Stimulated activated CD4-positive, alpha-beta T cell treated with anti-CD3 and anti-CD28 coated beads, Interleukin-4, amount 100 ng/mL, for 4 hours (primary cell): ENCODE results near the gene RLBP1.

Experiments used
- DNase-seq, 2 experiments: peaks; one replicate each; pipeline ENCODE4 v3.0.0-alpha.2; 2020

Gene RLBP1

DNA sequence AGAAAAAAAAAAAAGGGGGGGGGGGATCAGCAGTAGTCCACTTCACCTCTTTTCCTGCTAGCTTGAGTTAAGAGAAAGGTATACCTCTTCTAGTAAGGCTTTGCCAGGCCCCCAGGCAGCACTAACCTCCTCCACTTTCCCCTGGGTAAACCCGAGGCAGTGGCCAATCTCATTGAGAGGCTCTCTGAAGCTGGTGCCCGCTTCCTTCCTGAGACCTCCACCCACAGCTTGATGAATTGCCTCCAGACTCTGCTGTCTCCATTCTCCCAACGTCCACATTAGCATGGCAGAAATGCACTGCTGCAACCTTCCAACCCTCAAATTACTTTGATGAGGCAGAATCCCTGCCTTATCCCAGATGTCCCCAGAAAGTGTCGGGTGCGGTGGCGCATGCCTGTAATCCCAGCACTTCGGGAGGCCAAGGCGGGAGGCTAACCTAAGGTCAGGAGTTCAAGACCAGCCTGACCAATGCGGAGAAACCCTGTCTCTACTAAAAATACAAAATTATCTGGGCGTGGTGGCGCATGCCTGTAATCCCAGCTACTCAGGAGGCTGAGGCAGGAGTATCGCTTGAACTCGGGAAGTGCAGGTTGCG, 15.3 kb downstream of the RLBP1 start:
- no peak for DNase-seq

DNA sequence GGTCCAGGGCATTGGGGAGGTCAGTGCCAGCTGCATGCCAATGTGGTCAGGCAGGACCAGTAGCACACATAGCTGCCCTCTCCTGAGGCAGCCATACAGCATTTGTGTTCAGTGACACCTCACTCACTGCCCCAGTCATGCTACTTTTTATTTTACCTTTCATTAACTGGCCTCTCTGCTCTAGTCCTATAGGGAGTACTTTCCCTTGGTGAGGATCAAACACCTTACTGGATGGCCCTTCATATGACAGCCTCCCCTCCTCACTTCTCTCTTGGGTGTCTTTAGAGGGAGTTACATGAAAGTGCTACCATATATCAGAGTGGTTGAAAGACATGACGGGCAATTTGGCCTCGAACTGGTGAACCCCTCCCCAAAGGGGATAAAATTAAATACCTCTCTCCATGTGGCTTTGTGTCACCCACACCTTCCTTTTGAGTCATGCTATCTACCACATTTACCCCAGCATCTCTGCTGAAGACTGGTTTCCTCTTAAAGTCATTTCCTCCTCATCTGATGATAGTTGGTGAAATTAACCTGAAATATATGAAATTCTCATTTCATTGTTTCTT, 17.6 kb downstream of the RLBP1 start:
- peak in 1 of 2 experiments; percentile 27 for DNase-seq

DNA sequence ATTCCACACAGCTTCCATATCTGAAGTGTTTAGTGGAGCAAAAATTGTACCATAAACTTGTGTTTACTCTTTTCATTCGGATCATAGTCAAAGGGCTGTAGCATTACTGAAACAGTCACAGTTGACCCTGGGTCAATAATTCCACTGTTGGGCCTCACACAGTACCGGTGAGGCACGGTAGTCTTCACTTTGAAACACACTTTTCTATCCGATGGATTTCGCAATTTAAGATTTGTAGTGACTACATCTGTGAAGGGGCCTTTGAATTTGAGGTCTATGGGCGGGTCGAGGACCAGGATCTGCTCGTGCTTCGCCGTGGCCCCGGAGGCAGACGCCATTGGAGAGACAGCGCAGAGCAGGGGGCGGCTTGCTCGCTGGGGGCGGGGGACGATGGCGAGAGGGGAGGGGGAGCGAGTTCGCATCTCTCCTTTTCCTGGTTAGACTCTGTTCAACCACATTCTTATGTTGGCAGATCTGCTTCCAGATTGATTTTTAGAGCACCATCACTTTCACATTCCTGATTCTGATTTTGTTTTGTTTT, 19.8 kb downstream of the RLBP1 start:
- DNase-seq = no peak

DNA sequence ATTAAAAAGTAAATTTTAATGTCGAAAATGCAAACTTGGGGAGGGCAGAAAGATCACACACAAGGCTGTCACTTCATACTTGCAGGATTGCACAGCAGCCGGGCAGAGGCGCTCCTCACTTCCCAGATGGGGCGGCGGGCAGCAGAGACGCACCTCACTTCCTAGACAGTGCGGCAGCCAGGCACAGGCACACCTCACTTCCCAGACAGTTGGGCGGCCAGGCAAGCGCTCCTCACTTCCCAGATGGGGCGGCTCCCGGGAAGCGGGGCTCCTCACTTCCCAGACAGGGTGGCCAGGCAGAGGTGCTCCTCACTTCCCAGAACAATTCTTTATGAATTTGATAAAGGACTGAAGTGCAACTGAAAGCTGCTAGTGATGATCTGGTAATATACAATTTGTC, 21.2 kb downstream of the RLBP1 start:
- DNase-seq = no peak

DNA sequence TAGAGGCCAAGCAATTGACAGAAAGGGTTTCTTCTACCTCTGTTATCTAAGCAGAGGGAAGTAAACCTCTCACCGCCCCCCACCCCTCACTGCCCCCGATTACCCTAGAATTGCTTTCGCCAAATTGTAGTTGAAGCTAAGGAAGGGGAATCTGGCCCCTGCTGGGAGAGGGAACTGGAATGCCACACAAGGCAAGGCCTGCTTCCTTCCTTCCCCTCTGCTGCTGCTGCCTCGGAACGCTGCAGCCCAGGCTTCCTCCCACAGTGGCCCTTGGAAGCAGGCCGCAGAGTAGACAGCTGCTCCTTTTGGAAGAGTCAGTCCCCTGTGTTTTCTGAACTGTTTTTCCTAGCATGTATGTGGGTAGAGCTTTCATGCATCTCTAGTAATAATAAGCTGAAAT, 21.6 kb downstream of the RLBP1 start:
- DNase-seq = no peak

DNA sequence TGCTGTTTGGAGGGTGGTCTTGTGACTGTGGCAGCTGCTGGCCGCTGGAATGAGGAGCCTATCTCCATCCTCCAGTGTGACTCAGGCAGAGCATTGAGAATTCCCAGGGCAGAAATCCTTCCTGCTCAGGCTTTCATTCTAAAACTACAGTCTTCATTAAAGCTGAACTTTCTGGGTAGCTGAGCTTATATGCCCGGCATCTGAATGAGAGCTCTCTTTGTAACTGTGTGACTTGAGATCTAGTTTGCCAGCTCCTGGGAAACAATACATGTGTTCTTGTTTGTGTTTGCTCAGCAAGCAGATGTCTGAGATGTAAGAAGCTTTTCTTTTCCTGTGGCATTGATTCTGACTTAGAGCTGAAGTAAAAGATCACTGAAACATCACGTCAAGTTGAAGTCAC, 22.4 kb downstream of the RLBP1 start:
- DNase-seq = no peak

DNA sequence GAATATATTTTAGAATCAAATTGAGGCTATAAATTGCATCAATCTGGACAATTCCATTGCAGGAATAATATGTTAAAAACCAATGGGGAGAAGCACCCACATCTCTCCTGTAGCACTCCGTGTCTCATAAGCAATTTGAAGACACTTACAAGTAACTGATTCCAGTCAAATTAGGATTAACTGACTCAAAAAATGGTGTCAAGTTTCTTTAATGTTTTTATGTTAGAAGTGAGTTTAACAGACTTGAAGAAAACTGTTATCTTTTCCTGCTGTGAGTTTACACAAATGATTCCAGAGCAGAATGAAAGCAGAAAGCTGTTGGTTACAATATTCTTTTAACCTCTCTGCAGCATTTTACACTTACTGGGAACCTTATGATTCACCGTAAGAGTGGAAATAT, 23.2 kb downstream of the RLBP1 start:
- no peak for DNase-seq

DNA sequence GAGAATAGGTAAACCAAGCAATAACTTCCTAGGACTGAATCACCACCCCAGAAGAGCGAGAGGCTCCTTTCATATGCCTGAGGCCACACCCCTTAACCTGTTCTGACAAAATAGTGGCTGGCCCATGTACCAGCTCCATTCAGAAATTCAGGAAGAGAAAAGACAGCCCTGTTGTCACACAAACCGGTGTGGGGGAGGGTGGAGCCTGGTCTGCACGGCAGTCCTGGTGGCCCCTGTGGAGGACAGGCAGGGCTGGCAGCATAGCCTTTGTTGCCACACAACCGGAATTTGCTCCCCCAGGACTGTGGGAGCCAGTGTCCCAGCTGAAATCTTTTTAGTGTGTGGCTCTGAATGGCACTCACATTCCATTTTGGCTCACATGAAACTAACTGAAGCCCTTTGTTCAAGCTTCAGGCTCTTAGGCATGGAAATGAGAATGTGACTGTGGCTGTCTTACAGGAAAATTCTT, 23.8 kb downstream of the RLBP1 start:
- DNase-seq = no peak

DNA sequence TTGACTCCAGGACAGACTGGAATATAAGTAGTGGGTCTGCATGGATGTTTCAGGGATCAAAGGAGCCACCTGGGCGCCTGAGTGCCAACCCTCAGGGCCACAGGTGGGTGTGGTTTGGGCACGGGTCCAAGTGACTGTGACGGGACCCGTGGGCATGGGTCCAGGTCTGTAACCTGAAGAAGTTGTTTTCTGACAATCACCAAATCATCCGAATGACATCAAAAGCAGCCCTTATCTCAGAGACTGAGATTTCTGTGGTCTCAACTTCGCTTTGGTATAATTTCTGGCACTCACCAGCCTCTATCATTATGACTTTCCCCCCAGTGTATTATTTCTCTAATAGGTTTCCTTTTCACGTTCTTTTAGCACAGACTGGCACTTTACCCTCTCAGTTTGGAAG, 24.4 kb downstream of the RLBP1 start:
- DNase-seq = no peak

DNA sequence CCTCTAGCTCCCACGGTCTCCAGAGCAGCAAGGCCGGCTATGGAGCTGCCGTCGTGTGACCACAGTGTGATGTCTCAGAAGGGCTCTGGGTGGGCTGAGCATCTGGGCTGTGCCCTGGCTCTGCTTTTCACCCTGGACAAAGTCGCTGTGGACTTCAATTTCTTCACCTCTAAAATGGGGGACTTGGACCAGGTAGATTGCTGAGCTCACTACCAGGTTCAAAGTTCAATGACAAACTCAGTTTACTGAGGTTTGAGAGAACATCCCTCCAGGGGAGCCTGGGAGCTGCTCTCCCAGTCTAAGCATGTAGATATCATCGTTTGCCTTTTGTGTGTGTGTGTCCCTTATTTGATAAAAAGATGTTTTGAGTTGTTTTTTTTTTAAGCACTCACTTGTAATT, 25.1 kb downstream of the RLBP1 start:
- no peak for DNase-seq

DNA sequence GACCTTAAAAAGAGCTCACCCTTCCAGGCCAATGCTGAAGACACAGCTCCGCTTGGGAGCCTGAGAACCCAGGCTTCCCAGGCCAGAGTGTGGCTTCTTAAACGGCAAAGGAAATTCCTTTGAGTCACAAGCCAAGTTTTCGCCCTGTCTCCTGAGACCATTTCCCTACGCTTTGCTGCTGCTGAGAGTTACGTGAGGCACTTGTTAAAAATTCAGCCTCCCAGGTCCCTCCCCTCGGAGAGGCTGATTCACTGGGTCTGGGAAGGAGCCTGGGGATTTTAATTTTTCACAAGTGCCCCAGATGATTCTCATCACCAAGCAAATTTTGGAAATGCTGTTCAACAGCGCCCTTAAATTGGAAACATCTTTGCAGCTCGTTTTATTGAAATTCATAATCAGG, 25.5 kb downstream of the RLBP1 start:
- DNase-seq = no peak

DNA sequence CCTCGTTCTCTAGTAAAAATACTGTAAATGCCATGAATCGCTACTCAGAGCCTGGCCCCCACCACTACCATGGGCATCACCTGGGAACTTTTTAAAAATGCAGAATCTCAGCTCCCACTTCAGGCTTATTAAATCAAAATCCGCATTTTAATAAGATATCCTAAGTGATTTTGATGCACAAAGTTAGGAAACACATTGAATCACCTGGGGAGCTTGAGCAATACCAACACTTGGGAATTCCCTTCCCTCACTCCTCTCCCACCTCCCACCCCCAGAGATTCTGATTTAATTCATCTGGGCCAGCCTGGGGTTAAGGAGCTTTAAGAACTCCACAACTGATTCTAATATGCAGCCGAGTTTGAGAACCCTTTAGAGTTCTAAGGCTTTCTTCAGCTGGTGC, 26.8 kb downstream of the RLBP1 start:
- no peak for DNase-seq

DNA sequence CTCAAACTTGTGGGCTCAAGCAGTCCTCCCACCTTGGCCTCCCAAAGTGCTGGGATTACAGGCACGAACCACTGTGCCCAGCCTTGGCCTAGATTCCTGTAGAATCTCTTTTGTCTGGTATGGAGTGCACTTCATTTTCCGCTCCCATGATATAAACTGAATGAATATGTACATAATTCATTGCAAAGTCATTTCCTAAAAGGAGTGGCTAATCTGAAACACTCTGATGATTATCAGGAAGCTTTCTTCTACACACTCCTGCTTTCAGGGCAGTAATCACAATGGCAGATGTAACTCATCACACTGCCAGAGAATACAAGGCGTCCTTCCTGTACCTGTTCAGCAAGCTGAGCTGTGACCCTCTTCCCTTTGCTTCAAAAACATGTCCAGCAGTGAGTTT, 28.6 kb downstream of the RLBP1 start:
- DNase-seq = no peak

DNA sequence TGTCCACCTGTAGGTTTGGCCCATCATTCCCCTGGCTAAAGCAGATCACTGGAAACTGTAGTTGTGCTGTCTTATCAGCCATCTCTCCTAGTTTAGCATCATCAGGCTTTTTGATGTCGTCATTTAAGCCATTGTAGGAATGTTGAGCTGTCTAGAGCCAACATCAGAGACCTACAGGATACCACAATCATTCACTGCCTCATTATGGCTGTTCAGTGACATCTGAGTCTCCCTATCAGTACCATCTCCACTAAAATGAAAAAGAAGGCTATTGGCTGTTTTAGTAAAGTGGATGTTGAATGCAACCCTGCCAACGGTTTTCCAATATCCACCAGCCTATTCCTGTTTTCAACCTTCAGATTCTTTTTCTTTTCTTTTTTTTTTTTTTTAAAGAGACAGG, 29.2 kb downstream of the RLBP1 start:
- no peak for DNase-seq

DNA sequence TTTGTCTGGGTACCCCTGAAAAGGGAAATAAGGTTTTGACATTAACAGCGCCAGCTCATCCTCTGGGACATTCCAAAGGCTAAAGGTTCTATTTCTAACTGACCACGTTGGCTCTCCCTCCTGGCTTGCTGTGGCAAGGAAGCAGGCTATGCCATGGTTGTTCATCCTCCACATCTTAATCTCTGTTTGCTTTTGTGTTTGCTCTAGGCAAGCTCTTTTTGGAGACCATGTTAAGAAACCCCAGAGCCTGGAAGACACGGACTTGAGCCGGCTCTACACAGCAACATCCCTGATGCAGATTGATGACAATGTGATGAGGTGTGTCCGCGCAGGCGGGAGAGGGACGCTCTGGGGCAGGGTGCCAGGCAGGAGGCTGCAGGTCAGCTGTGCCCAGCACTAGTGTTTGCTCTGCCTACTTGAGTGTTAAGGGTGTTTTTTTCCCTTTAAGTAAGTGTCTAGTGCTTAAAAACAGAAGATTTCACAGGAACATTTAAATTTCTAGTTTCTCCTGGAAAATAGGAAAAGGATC, 33.3 kb downstream of the RLBP1 start:
- no peak for DNase-seq

DNA sequence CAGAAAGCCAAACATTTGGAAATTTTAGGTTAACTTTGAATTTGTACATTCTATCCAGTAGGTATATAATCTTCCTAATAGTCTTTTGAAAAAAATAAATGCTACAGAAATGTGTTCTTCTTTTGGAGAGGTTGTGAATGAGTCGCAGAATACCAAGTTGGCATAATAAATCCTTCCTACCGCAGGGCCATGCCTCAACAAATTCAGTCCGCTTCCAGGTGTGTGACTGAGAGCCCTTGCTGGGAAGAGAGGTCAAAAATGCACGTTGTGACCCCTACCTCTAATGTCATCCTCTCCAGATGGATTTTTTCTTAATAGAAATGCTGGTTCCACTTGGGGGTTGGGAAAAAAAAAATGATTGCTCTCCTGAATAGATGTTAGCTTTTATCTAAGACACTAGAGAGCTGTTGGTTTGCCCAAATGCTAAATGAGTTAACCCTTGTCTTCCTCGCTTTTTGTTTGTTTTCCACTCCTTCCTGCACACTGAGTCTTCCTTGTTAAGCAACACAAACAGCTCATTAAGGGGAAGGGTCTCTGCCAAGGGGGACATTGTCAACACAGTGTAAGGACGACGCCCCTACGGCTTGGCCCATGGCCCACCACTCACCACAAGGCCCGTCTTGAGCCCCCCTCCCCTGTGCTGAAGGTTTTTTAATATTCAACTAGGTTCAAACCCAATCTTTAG, 33.9 kb downstream of the RLBP1 start:
- no peak for DNase-seq

DNA sequence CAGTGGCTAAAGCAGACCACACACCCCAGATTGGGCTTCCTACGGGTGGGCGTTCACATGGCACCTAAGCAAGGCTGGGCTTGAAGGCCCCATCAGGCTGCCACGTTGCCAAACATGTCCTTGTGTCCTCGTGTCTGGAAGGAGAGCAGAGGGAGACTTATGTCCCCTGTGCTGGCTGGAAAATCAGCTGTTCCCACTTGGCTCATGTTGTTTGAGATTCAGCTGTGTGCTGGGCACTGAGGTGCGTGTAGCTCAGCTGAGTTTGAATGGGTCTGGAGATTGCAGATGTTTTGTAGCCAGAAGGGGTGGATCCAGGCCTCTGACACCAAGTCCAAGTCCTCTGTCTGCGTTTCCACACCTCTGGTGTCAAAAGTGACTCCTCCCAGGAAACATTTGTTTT, 34.6 kb downstream of the RLBP1 start:
- no peak for DNase-seq

DNA sequence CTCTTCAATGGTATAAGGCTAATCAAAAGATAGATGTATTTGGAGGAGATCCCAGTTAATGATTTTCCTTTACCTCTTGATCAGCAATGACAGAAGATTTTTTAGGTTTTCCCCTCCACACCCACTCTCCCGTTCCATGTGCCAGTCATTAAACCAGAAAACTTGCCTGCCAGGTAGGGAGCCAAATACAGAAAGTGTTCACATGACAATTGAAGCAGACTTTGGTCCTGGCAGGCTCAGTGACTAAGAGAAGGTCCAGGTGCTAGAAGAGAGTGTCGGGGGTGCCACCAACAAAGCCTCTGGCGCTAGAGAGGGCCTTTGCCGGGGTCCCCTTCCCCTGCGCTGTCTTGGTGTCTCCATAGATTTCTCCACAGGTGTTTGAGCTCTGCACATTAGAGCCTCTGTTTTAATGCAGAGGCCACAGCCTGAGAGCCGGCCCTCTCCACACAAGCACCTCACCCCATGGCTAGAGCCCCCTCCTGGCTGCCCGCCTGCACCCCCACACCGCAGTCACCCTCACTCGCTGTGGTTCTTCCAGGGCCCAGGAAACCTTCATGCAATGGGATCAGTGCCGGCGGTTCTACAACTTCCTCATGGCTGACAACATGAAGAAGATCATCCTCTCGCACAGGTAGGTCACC, 36.4 kb downstream of the RLBP1 start:
- DNase-seq = no peak

DNA sequence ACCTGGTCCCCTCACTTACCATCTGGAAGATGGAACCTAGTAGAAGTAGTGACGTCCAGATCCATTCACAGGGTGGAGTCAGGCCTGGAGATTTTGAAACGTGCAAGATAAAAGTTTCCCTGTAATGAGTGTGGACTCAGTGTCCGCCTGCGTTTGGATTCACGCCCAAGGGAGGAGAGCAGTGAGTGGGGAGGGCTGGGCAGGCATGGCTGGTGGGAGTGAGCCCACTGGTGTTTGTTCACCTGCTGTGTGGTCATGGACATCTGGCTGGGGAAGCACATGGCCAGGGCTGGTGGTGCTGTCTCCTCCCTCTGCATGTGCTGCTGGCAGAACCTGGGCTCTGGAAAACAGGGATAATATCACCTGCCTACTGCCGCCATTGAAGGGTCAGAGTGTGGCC, 37.0 kb downstream of the RLBP1 start:
- no peak for DNase-seq

DNA sequence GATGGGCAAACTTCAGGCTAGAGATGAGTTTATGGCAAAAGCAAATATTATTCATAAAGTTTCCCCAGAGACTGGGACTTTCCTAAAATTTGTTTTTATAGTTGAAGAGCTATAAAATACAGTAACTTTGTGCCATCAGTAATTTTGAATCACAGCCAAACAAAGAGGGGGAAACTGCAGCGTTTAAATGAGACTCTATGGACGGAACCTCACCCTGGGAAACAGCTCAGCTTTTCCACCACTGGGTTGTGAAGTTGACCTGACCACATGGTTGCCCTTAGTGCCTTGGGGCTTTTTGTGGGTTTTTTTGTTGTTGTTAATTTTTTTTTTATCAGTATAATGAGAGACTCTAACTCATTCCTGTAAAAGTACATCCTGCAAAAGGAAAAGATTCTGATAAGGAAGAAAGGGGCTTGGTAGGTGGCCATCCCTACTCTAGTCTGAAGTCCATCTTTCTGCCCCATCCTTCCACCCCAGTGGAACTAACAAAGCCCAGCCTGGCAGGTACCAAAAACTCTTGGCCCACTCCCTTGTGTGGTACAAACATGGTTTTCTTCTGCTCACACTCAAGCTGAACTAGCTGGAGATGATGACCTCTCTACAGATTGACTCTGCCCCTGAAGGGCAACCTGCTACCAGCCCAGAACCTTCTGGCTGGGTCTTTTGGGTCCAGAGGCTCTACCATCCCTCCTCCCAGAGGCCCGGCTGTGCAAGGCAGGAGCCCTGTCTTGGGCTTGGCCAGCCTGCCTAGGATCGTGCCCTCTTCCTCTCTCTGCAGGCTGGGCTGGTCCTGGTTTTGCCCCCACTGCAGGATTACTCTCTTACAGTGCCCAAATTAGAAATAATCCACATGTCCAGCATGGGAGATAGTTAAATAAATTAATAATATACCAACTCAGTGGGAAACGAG, 41.2 kb downstream of the RLBP1 start:
- DNase-seq = no peak

DNA sequence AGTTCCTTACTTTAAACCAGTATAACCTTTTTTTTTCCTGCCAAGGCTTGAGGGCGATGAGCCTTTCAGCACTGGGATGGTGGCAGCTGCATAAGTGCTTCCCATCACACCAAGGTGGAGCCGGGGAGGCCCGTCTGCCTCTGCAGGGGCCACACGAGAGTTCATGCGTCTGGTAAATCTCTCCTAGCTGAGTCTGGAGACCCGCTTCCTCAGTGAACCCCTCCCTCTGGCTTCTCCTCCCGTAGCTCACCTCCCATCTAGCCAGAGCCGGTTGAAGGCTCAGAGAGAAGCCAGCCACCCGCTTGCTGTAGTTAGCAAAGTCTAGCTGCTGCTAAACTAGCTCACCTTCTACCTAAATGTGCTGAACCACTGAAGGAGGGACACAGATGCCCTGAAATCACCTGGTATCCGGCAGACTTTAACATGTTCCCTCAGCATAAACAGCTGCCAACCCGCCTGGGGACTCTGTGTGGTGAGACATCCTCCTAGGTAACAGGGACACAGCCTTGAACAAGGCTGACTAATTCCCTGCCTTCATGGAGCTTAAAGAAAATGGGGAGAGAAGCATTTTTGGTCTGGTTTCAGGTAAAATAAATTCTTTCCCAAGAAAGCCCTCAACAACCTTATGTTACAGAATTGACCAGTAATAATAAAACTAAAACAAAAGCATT, 42.9 kb downstream of the RLBP1 start:
- DNase-seq = no peak
